Activated CD8-positive, alpha-beta memory T cell treated with anti-CD3 and anti-CD28 coated beads, Interleukin-2, amount 50 U/mL, for 24 hours (primary cell): ENCODE results near the gene ABRACL.
"Not testable (repeated sequence)": the region's sequence is repeated elsewhere in the genome, so short reads cannot be mapped to it uniquely, and the experiment has no call there.

ENCODE experiments used
- DNase-seq: peaks from one replicate; pipeline ENCODE4 v3.0.0-alpha.2; 2020; ENCODE audit errors: extremely low read depth

The ABRACL gene

GRCh38 chr6:139011980-139012379, 16.6 kb upstream of the ABRACL start:
- DNase-seq, result no peak

DNA sequence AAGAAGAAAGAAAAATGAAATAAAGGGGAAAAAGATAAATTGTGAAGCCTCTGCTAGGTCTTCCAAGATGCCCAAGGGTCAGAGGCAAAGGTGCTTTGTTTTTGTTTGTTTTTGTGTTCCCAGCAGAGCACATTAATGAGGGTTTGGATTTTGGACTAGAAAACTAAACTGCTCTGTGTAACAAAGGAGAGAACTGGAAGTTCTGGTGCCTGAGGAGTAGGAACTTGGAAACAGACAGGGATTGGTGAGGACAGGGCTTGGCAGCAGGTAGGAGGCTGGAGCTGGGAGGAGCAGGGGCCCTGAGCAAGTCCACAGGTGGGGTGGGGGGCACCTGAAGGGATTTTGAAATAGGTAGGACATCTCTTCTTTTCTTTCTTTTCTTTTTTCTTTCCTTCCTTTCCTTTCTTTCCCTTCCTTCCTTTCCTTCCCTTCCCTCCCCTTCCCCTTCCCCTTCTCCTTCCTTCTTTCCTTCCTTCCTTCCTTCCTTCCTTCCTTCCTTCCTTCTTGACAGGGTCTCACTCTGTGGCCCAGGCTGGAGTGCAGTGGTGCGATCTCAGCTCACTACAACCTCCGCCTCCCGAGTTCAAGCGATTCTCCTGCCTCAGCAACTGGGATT, 15.3 kb upstream of the ABRACL start:
- DNase-seq, result no peak

GRCh38 chr6:139014945-139015344, 13.6 kb upstream of the ABRACL start:
- no peak for DNase-seq

- no peak for DNase-seq
Measured at GRCh38 chr6:139016337-139017213, 12.0 kb upstream of the ABRACL start.

GRCh38 chr6:139017227-139017626, 11.3 kb upstream of the ABRACL start:
- DNase-seq, result no peak

GRCh38 chr6:139019722-139020121, 8.8 kb upstream of the ABRACL start:
- no peak for DNase-seq

DNA sequence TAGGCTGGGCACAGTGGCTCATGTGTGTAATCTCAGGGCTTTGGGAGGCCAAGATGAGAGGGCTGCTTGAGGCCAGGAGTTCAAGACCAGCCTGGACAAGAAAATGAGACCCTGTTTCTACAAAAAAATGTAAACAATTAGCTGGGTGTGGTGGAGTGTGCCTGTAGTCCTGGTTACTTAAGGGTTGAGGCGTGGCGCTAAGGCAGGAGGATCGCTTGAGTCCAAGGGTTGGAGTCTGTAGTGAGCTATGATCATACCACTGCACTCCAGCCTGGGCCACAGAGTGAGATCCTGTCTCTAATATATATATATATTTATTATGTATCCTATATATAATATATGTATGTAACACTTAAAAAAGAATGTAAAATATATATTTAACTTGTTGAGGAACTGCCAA, 7.9 kb upstream of the ABRACL start:
- DNase-seq, result no peak

DNA sequence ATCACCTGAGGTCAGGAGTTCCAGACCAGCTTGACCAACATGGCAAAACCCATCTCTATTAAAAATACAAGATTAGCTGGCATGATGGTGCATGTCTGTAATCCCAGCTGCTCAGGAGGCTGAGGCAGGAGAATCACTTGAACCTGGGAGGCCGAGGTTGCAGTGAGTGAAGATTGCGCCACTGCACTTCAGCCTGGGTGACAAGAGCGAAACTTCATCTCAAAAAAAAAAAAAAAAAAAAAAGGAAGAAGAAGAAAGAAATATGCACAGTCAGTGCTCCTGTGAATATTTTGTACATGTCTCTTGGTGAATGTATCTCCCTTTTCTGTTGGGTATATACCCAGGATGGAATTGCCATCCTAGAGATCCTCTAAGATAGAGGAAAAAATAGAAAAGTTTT, 3.1 kb upstream of the ABRACL start:
- not testable (repeated sequence) for DNase-seq

- no peak for DNase-seq
Measured at GRCh38 chr6:139027620-139028182, 844 bp upstream of the ABRACL start.

- DNase-seq, result no peak
Measured at GRCh38 chr6:139028215-139028657, 309 bp upstream of the ABRACL start.

GRCh38 chr6:139029470-139030227, 1.1 kb downstream of the ABRACL start:
- DNase-seq, result no peak

- DNase-seq, result no peak
Measured at GRCh38 chr6:139030228-139030963, 1.9 kb downstream of the ABRACL start.

DNA sequence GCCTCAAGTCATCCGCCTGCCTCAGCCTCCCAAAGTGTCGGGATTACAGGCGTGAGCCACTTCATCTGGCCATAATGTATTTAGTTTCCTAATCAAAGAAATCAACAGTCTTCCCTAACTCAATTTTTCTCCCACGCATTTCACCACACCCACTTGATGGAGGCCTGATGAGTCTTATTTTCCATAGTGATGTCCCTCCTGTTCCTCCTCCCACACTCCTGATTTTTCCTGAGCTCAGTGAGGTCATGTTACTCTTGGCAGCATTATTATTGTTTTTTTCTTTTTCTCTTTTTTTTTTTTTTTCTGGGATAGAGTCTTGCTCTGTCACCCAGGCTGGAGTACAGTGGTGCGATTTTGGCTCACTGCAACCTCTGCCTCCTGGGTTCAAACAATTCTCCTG, 8.9 kb downstream of the ABRACL start:
- no peak for DNase-seq

DNA sequence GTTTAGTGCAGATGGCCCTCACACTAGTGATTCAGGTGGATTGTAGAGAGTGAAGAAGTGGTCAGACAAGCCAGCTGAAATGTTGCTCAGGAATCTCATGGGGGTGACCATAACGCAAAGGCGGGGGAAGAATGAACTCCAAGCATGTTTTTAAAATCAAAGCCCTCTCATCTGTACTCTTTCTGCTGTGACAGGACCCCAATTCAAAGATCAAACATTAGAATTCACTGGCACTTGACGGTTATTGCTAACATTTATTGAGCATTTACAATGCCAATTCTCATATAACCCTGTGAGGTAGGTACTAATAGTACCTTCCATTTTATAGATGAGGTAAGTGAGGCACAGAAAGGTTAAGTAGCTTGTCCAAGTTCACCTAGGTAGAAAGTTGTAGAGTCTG, 15.7 kb downstream of the ABRACL start:
- DNase-seq, result no peak

DNA sequence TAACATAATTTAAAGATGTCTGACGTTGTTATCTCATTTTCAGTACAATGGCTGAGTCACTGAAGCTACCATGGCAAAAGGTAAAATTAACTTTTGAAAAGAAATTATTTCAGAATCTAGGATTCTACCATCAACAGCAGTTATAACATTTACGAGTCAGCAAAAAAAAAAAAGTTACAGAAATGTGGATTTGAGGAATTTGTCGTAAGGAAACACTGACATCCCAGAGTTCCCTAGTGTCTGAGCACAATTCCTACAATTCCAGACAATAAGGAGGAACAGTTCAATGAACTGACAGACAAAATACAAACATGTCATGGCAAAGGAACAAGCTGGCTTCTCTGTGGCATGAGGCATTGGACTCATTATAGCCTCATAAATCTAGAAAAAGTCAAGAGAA, 19.1 kb downstream of the ABRACL start:
- no peak for DNase-seq

GRCh38 chr6:139048912-139049311, 20.4 kb downstream of the ABRACL start:
- not testable (repeated sequence) for DNase-seq

DNA sequence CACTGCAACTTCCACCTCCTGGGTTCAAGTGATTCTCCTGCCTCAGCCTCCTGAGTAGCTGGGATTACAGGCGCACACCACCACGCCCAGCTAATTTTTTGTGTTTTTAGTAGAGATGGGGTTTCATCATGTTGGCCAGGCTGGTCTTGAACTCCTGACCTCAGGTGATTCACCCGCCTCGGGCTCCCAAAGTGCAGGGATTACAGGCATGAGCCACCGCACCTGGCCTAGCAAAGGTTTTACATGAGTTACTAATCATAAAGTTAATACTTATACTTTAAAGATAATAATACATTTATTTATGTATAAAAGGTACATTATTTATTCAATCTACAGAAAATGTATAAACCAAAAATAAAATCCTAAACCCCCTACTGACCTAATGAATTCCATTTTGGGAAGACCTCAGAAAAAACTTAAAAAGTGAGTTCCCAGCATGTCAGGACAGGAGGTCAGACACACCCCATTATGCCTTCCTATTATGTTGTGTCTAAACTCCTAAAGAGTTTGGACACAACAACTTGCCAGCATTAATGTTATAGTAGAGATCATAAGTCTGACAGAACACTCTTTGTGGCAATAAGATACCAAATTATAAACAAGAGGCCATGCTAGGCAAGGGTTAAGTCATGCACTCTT, 21.7 kb downstream of the ABRACL start:
- DNase-seq, result not testable (repeated sequence)

- DNase-seq, result no peak
Measured at GRCh38 chr6:139050770-139051313, 22.3 kb downstream of the ABRACL start.

GRCh38 chr6:139051396-139052060, 23.0 kb downstream of the ABRACL start:
- no peak for DNase-seq

GRCh38 chr6:139053382-139053781, 24.8 kb downstream of the ABRACL start:
- no peak for DNase-seq
